SK-N-MC (cell line): ENCODE results near the gene IREB2.

Experiments used
- EZH2 ChIP-seq: fragments of 200-600 bp; sonication (generic); IDR thresholded peaks from one replicate; pipeline ENCODE4 v1.6.1; 2017; ENCODE audit warnings: antibody characterized with exemption
- FOXP2 ChIP-seq: optimal IDR thresholded peaks from 2 replicates; pipeline ENCODE3; 2011; ENCODE audit warnings: mild to moderate bottlenecking, moderate library complexity; ENCODE audit not compliant: insufficient read depth; ENCODE audit errors: extremely low read length, control extremely low read depth
- POLR2AphosphoS5 ChIP-seq: IDR thresholded peaks from 2 replicates; pipeline ENCODE4 v1.6.1; 2012; ENCODE audit warnings: mild to moderate bottlenecking, low read depth, low read length, borderline replicate concordance

DNA sequence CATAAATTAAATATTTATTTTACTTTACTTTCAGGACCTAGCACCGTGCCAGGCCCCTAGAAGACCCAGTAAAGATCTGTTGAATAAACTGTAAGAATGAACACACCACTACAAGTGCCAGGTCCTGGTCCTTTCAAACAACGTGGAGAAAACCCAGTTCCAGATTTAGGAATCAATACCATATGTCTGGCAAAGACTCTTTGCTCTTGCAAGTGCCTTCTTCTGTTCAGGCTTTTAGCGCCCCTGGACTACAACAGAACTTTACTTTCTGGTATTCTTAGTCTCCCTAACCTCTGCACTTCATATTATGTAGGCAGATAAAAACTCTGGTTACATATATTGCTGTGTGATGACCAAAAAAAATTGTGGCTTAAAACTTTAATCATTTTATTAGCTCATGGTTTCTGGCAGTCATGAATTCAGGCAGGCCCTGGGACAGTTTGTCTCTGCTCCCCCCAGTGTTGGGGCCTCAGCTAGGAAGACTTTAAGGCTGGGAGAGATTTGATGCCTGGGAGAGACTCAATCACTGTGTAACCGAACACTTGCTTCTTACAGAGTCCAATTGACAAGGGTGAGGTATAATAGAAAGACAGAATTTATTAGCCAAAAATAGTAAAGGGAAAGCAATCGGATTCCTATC lies 99.4 kb downstream of the IREB2 start:
- TF ChIP-seq EZH2 (no peak), POLR2AphosphoS5 (no peak), FOXP2 (no peak)
